Neural cell (in vitro differentiated cells): ENCODE results near the gene SYTL4. TPM values are rescaled to one million over a fixed set of nuclear protein-coding genes. Genes with fewer than 3 reads are reported as not detected.

ENCODE experiments used
- H2AFZ ChIP-seq: fragments of 200-600, 300-800 bp; sonication (generic), shearing (Covaris generic); 2 replicates; pipeline ENCODE4 v1.6.0; 2014; ENCODE audit warnings: low read depth, mild to moderate bottlenecking, antibody characterized with exemption, low read length, moderate library complexity
- H3F3A ChIP-seq: fragments of 200-600 bp; shearing (Covaris generic); 2 replicates; pipeline ENCODE4 v1.6.1; 2016; ENCODE audit warnings: mild to moderate bottlenecking, moderate library complexity, mixed read lengths, antibody characterized with exemption, low read length; ENCODE audit not compliant: insufficient read depth, poor library complexity, severe bottlenecking
- H3K27ac ChIP-seq: fragments of 200-600, 300-800 bp; sonication (generic), shearing (Covaris generic); 2 replicates; pipeline ENCODE4 v1.5.1; 2014; ENCODE audit warnings: mild to moderate bottlenecking, low read length, moderate library complexity
- H3K27me3 ChIP-seq: fragments of 300-800, 200-600 bp; sonication (generic), shearing (Covaris generic); 2 replicates; pipeline ENCODE4 v1.6.0; 2014; ENCODE audit warnings: mild to moderate bottlenecking, low read depth, low read length, moderate library complexity; ENCODE audit not compliant: insufficient read depth
- H3K36me3 ChIP-seq: fragments of 300-800, 200-600 bp; sonication (generic), shearing (Covaris generic); 2 replicates; pipeline ENCODE4 v1.5.1; 2014; ENCODE audit warnings: mild to moderate bottlenecking, antibody characterized with exemption, low read length, moderate library complexity; ENCODE audit not compliant: insufficient read depth
- H3K4me2 ChIP-seq: fragments of 300-800, 200-600 bp; sonication (generic), shearing (Covaris generic); 2 replicates; pipeline ENCODE4 v1.6.0; 2014; ENCODE audit warnings: mild to moderate bottlenecking, low read length
- H3K4me3 ChIP-seq: fragments of 300-800, 200-600 bp; sonication (generic), shearing (Covaris generic); 2 replicates; pipeline ENCODE4 v1.5.1; 2014; ENCODE audit warnings: mild to moderate bottlenecking, low read length, moderate library complexity
- H3K79me2 ChIP-seq: fragments of 200-600 bp; shearing (Covaris generic); replicated peaks from 2 replicates; pipeline ENCODE4 v1.6.0; 2014; ENCODE audit warnings: mild to moderate bottlenecking, low read length, moderate library complexity; ENCODE audit not compliant: insufficient read depth
- H3K9ac ChIP-seq: fragments of 300-800, 200-600 bp; sonication (generic), shearing (Covaris generic); 2 replicates; pipeline ENCODE4 v1.6.1; 2016; ENCODE audit warnings: mild to moderate bottlenecking, low read length, mixed read lengths
- H3K9me2 ChIP-seq: fragments of 200-600 bp; shearing (Covaris generic); 2 replicates; pipeline ENCODE4 v1.6.1; 2016; ENCODE audit warnings: mild to moderate bottlenecking, low read length, mixed read lengths; ENCODE audit not compliant: insufficient read depth
- H3K9me3 ChIP-seq: fragments of 200-600, 300-800 bp; sonication (generic), shearing (Covaris generic); 2 replicates; pipeline ENCODE4 v1.6.1; 2016; ENCODE audit warnings: mild to moderate bottlenecking, mixed run types, low read length, moderate library complexity, mixed read lengths
- H4K20me1 ChIP-seq: fragments of 200-600 bp; shearing (Covaris generic); 2 replicates; pipeline ENCODE4 v1.6.1; 2016; ENCODE audit warnings: mild to moderate bottlenecking, mixed run types; ENCODE audit not compliant: insufficient read depth
- CTCF ChIP-seq: fragments of 450-650 bp; IDR thresholded peaks from 2 replicates; pipeline ENCODE4 v1.5.1; 2014; ENCODE audit warnings: antibody characterized with exemption, mild to moderate bottlenecking, moderate library complexity; ENCODE audit not compliant: poor library complexity, severe bottlenecking
- EP300 ChIP-seq: fragments of 450-650 bp; conservative IDR thresholded peaks from 2 replicates; pipeline ENCODE4 v1.6.1; 2014; ENCODE audit warnings: antibody characterized with exemption, mild to moderate bottlenecking, moderate library complexity; ENCODE audit not compliant: poor library complexity, severe bottlenecking
- EZH2 ChIP-seq: fragments of 200-600, 300-800 bp; shearing (Covaris generic), sonication (generic); IDR thresholded peaks from 2 replicates; pipeline ENCODE4 v1.6.1; 2014; ENCODE audit warnings: antibody characterized with exemption, low read length, borderline replicate concordance, mild to moderate bottlenecking; ENCODE audit not compliant: insufficient read depth, poor library complexity, severe bottlenecking
- MXI1 ChIP-seq: fragments of 450-650 bp; conservative IDR thresholded peaks from 2 replicates; pipeline ENCODE4 v1.6.1; 2014; ENCODE audit warnings: antibody characterized with exemption, mild to moderate bottlenecking; ENCODE audit not compliant: poor library complexity, severe bottlenecking
- POLR2AphosphoS5 ChIP-seq: IDR thresholded peaks from 2 replicates; pipeline ENCODE4 v1.6.1; 2012
- RAD21 ChIP-seq: fragments of 450-650 bp; conservative IDR thresholded peaks from 2 replicates; pipeline ENCODE4 v1.6.1; 2014; ENCODE audit warnings: antibody characterized with exemption, mild to moderate bottlenecking, moderate library complexity
- REST ChIP-seq: IDR thresholded peaks from 2 replicates; pipeline ENCODE4 v1.6.1; 2012; ENCODE audit warnings: borderline replicate concordance
- SMC3 ChIP-seq: fragments of 450-650 bp; conservative IDR thresholded peaks from 2 replicates; pipeline ENCODE4 v1.6.1; 2014; ENCODE audit warnings: antibody characterized with exemption, mild to moderate bottlenecking, moderate library complexity; ENCODE audit not compliant: poor library complexity
- TAF1 ChIP-seq: IDR thresholded peaks from 2 replicates; pipeline ENCODE4 v1.6.1; 2012; ENCODE audit warnings: low read depth
- polyA plus RNA-seq: library from polyadenylated mRNA; depleted of rRNA; stranded (reverse); fragments of >200 nt; gene quantifications from 2 replicates; pipeline ENCODE4 v1.2.3, GENCODE V29; 2014

SYTL4 gene
- polyA plus RNA-seq, 1 donor from 2014 or later, result 0.11 TPM

DNA sequence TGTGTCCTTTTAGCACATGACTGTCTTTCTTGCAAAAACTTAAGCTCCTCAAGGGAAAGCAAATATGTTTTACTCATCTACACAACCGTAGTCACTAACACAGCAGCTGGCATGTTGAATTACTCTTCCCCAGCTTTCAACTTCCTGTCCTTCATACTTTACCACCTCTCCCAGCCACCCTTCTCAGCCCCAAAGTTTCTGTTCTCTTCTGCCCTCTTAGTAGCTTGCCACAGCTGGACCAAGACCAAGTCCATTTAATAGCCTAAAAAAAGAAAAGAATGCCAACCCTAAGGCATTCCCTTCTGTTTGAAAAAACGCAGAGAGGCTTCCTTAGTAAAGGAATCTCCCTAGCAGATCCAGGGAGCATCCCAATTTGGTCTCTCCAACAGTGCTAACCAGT is 51.2 kb downstream of the SYTL4 start:
- H3K27me3 ChIP-seq, result no peaks in the 10 kb centered on the region
- H2AFZ ChIP-seq, result no peak overlapping the region

DNA sequence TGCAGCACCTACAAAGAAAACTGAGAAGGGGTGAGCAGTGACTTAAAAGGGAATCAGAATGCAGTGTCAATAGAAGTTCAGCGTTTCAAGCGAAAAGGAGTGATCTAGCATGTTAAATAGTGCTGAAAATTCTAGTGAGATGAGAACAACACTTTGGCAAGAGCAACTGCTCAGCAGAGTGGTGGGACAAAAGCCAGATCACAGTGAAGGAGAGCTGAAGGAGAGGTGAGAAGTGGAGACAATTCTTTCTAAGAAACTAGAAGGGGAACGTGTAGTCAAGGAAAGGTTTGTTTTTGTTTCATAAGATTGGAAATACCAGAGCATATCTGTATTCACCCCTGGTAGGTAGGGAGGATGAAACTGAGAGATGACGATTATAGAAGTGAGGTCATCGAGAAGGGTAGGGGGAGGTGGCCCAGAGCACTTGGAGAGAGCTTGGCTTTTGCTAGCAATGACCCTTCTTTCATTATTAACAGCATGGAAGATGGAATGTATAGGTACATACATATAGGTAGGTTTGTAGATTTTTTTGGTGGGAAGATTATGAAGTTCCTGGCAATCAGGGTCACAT is 54.2 kb downstream of the SYTL4 start:
- Histone ChIP-seq H3K27ac (no peak overlapping the region), H2AFZ (no peak overlapping the region), H3F3A (no peaks in the 10 kb centered on the region), H3K9ac (no peak overlapping the region), H3K79me2 (no peaks in the 10 kb centered on the region), H3K4me2 (no peak overlapping the region), H3K4me3 (no peak overlapping the region), H3K36me3 (no peaks in the 10 kb centered on the region), H3K9me2 (no peaks in the 10 kb centered on the region), H3K27me3 (no peaks in the 10 kb centered on the region), H3K9me3 (no peaks in the 10 kb centered on the region), H4K20me1 (no peaks in the 10 kb centered on the region)
- TF ChIP-seq EP300 (no peak), CTCF (no peak), MXI1 (no peak), REST (no peak)

More for the DNA sequence above, 51.2 kb downstream of the SYTL4 start:
- no peak overlapping the region for H3K4me2 ChIP-seq
- no peak overlapping the region for H3K9ac ChIP-seq
- no peaks in the 10 kb centered on the region for H3K9me3 ChIP-seq
- no peaks in the 10 kb centered on the region for H3K9me2 ChIP-seq
- no peak overlapping the region for H3K4me3 ChIP-seq
- TF ChIP-seq EP300 (no peak), MXI1 (no peak), CTCF (no peak), EZH2 (no peak), REST (no peak), POLR2AphosphoS5 (no peak), SMC3 (no peak), TAF1 (no peak), RAD21 (no peak)
- no peak overlapping the region for H3K27ac ChIP-seq
- H3K36me3 ChIP-seq, result no peaks in the 10 kb centered on the region
- H3F3A ChIP-seq, result no peaks in the 10 kb centered on the region
- H3K79me2 ChIP-seq, result no peaks in the 10 kb centered on the region
- no peaks in the 10 kb centered on the region for H4K20me1 ChIP-seq
